ENCODE data around the gene ACYP2.

DNA sequence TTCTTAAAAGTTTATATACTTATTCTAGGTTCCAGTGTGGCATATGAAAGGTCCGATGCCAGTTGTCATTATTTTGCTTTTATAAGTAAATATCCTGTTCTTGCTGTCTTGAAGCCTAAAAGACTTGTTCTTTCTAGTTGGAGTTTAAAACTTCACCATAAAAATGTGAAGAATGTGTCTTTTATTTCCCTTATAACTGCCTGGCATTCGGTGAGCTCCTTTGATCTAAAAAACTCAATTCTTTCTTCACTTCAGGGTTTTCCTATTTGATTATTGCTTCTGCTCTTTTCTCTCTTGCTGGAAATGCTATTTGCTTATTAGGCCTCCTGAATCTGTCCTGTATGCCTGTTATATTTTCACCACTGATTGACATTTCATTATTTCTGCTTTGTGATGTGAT is 89.1 kb downstream of the ACYP2 start:
- TF ChIP-seq SP1 (IDR thresholded peaks at IDR 0.05) (no peak), BHLHE40 (IDR thresholded peaks at IDR 0.05; ENCODE audit: borderline replicate concordance) (no peak), LEF1 (IDR thresholded peaks at IDR 0.05; ENCODE audit: borderline replicate concordance) (no peak), ARNT (IDR thresholded peaks at IDR 0.05) (no peak)
